H9 (cell line): Measurements from ENCODE around the gene LPAR1. TPM values are rescaled to one million over a fixed set of nuclear protein-coding genes. Genes with fewer than 3 reads are reported as not detected.

Experiments
- DNase-seq: peaks from one replicate; pipeline ENCODE4 v3.0.0-alpha.2; 2017
- H2AFZ ChIP-seq: one replicate; pipeline ENCODE4 v1.6.1; 2013; ENCODE audit warnings: mild to moderate bottlenecking, low read length, control low read depth, moderate library complexity
- H2AK5ac ChIP-seq: 2 replicates; pipeline ENCODE4 v1.6.1; 2013; ENCODE audit warnings: low read length, control low read depth, mixed read lengths; ENCODE audit not compliant: insufficient read length
- H2BK120ac ChIP-seq: one replicate; pipeline ENCODE4 v1.6.1; 2013; ENCODE audit warnings: low read depth, mild to moderate bottlenecking, low read length, control low read depth, inconsistent platforms; ENCODE audit not compliant: poor library complexity, severe bottlenecking
- H2BK12ac ChIP-seq: 2 replicates; pipeline ENCODE4 v1.6.1; 2013; ENCODE audit warnings: low read length, control low read depth, mixed read lengths, low read depth; ENCODE audit not compliant: insufficient read length
- H2BK15ac ChIP-seq: 2 replicates; pipeline ENCODE4 v1.6.1; 2013; ENCODE audit warnings: low read depth, low read length, control low read depth
- H2BK20ac ChIP-seq: one replicate; pipeline ENCODE4 v1.6.1; 2013; ENCODE audit warnings: low read depth, mild to moderate bottlenecking, low read length, control low read depth, inconsistent platforms; ENCODE audit not compliant: poor library complexity, severe bottlenecking
- H2BK5ac ChIP-seq: 2 replicates; pipeline ENCODE4 v1.6.1; 2013; ENCODE audit warnings: low read length, control low read depth, mixed read lengths; ENCODE audit not compliant: insufficient read length
- H3K14ac ChIP-seq: 2 replicates; pipeline ENCODE4 v1.6.1; 2013; ENCODE audit warnings: low read length, control low read depth; ENCODE audit not compliant: insufficient read depth
- H3K18ac ChIP-seq: 2 replicates; pipeline ENCODE4 v1.6.1; 2013; ENCODE audit warnings: low read depth, mild to moderate bottlenecking, mixed read lengths, low read length, control low read depth; ENCODE audit not compliant: insufficient read length
- H3K23ac ChIP-seq: 2 replicates; pipeline ENCODE4 v1.6.1; 2013; ENCODE audit warnings: low read length, control low read depth, mixed read lengths, low read depth; ENCODE audit not compliant: insufficient read length
- H3K23me2 ChIP-seq: 2 replicates; pipeline ENCODE4 v1.6.1; 2013; ENCODE audit warnings: low read depth, mild to moderate bottlenecking, mixed read lengths, low read length, control low read depth; ENCODE audit not compliant: insufficient read length, poor library complexity, severe bottlenecking
- H3K27ac ChIP-seq: 2 replicates; pipeline ENCODE4 v1.5.1; 2013; ENCODE audit warnings: low read length, control low read depth, mixed read lengths, low read depth; ENCODE audit not compliant: insufficient read length
- H3K27me3 ChIP-seq: 2 replicates; pipeline ENCODE4 v1.6.1; 2013; ENCODE audit warnings: low read length, control low read depth, inconsistent platforms; ENCODE audit not compliant: insufficient read depth
- H3K4ac ChIP-seq: 2 replicates; pipeline ENCODE4 v1.6.1; 2013; ENCODE audit warnings: low read depth, mild to moderate bottlenecking, control low read depth, inconsistent platforms, low read length, moderate library complexity
- H3K4me1 ChIP-seq: 2 replicates; pipeline ENCODE4 v1.6.1; 2013; ENCODE audit warnings: low read length, control low read depth, inconsistent platforms; ENCODE audit not compliant: insufficient read depth
- H3K4me2 ChIP-seq: 2 replicates; pipeline ENCODE4 v1.6.1; 2013; ENCODE audit warnings: low read length, control low read depth, mixed read lengths; ENCODE audit not compliant: insufficient read length, insufficient read depth
- H3K56ac ChIP-seq: 2 replicates; pipeline ENCODE4 v1.6.1; 2013; ENCODE audit warnings: low read depth, mild to moderate bottlenecking, mixed read lengths, low read length, control low read depth; ENCODE audit not compliant: insufficient read length
- H3K79me1 ChIP-seq: 2 replicates; pipeline ENCODE4 v1.6.1; 2013; ENCODE audit warnings: low read depth, mild to moderate bottlenecking, moderate library complexity, low read length, control low read depth, inconsistent platforms; ENCODE audit not compliant: insufficient read depth, poor library complexity, severe bottlenecking
- H3K79me2 ChIP-seq: 2 replicates; pipeline ENCODE4 v1.6.1; 2013; ENCODE audit warnings: low read length, control low read depth, inconsistent platforms; ENCODE audit not compliant: insufficient read depth
- H3K9ac ChIP-seq: 2 replicates; pipeline ENCODE4 v1.6.1; 2013; ENCODE audit warnings: low read length, control low read depth, mixed read lengths; ENCODE audit not compliant: insufficient read length; ENCODE audit errors: extremely low read depth
- H3K9me3 ChIP-seq: one replicate; pipeline ENCODE4 v1.6.1; 2013; ENCODE audit warnings: low read depth, low read length, inconsistent platforms; ENCODE audit not compliant: control insufficient read depth
- H3T11ph ChIP-seq: one replicate; pipeline ENCODE4 v1.6.1; 2013; ENCODE audit warnings: mild to moderate bottlenecking, low read length, control low read depth, inconsistent platforms
- H4K20me1 ChIP-seq: one replicate; pipeline ENCODE4 v1.6.1; 2013; ENCODE audit not compliant: control insufficient read depth, insufficient read length, insufficient read depth
- H4K5ac ChIP-seq: 2 replicates; pipeline ENCODE4 v1.6.1; 2013; ENCODE audit warnings: low read depth, mild to moderate bottlenecking, mixed read lengths, low read length, control low read depth; ENCODE audit not compliant: insufficient read length
- H4K8ac ChIP-seq: replicated peaks from 2 replicates; pipeline ENCODE4 v1.6.1; 2013; ENCODE audit warnings: low read length, control low read depth, mixed read lengths, low read depth; ENCODE audit not compliant: insufficient read length
- H4K91ac ChIP-seq: 2 replicates; pipeline ENCODE4 v1.6.1; 2013; ENCODE audit warnings: low read depth, mild to moderate bottlenecking, moderate library complexity, mixed read lengths, low read length, control low read depth; ENCODE audit not compliant: insufficient read length
- H3K27ac Mint-ChIP-seq, 3 experiments: 2 replicates in 2 of 3; 3 replicates in 1 of 3; pipeline ENCODE4 v1.8.0; 2020 to 2021; ENCODE audit warnings: mixed read lengths in 3 of 3, mild to moderate bottlenecking in 1 of 3, moderate library complexity in 1 of 3
- H3K27me3 Mint-ChIP-seq: 2 replicates; pipeline ENCODE4 v1.8.0; 2021; ENCODE audit warnings: low read depth, mild to moderate bottlenecking, moderate library complexity, mixed read lengths
- H3K36me3 Mint-ChIP-seq, 3 experiments: 2 replicates in 2 of 3; 3 replicates in 1 of 3; pipeline ENCODE4 v1.8.0; 2020 to 2021; ENCODE audit warnings: low read depth in 3 of 3, mixed read lengths in 3 of 3; ENCODE audit not compliant: insufficient read depth in 1 of 3
- H3K4me1 Mint-ChIP-seq, 2 experiments: 2 replicates each; pipeline ENCODE4 v1.8.0; 2020; ENCODE audit warnings: mixed read lengths in 2 of 2
- H3K4me3 Mint-ChIP-seq, 2 experiments: 2 replicates in 1 of 2; 3 replicates in 1 of 2; pipeline ENCODE4 v1.8.0; 2020 to 2021; ENCODE audit warnings: mild to moderate bottlenecking in 2 of 2, mixed read lengths in 2 of 2, moderate library complexity in 1 of 2
- H3K9me3 Mint-ChIP-seq, 2 experiments: 2 replicates in 1 of 2; 3 replicates in 1 of 2; pipeline ENCODE4 v1.8.0; 2020; ENCODE audit warnings: mild to moderate bottlenecking in 2 of 2, mixed read lengths in 2 of 2, moderate library complexity in 1 of 2
- WGBS: extraction: QIAGEN DNeasy Blood & Tissue Kit; methylation state at CpG from one replicate; pipeline ENCODE4 v1.1.7; 2013; ENCODE audit warnings: missing lambda C conversion rate, low lambda C conversion rate, mixed read lengths; ENCODE audit not compliant: insufficient read length; ENCODE audit errors: extremely low coverage; 5-methylcytosine and 5-hydroxymethylcytosine counted together
- total RNA-seq: library from RNA; stranded (reverse); gene quantifications from 2 replicates; pipeline ENCODE4 v1.2.1, GENCODE V29; 2021
- TF ChIP-seq, protein P1 (sequence below): fragments of 200-600 bp; sonication (generic); conservative IDR thresholded peaks from 3 replicates; pipeline ENCODE4 v1.8.0; 2021; ENCODE audit warnings: antibody characterized with exemption, mild to moderate bottlenecking

LPAR1 gene
- total RNA-seq, 1 experiment from 2014 or later = 1.3 TPM

DNA sequence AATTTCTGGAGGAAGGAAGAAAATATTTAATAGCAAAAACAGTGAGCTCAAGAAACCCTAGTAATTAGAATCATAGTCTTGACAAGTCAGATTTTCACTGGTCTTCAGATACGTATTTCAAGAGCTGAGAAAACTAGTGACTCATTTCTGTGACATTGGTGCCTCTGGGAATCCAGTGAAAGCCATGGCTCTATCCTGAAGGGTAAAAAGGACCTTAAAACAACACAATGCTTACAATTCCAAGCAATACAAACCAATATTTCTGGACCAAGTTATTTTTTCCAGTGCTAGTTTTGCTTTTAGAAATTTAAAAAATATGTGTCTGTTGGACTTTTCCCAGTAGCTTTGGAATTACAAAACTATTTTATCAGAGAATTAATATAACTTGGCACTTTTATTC lies 140.3 kb downstream of the LPAR1 start:
- H3K27me3 ChIP-seq = no peaks in the 10 kb centered on the region
- no peak overlapping the region for H3K18ac ChIP-seq
- DNase-seq = no peak
- H3K4me3 Mint-ChIP-seq = no peak overlapping the region
- WGBS = no CpG with 5 or more reads among the region's 1 CpG
- H4K20me1 ChIP-seq = no peaks in the 10 kb centered on the region
- no peak overlapping the region for H3K4ac ChIP-seq
- H3K9ac ChIP-seq = no peak overlapping the region
- no peak overlapping the region for H3T11ph ChIP-seq
- no peak overlapping the region for H2BK20ac ChIP-seq
- no peak overlapping the region for H3K56ac ChIP-seq
- H2BK120ac ChIP-seq = no peak overlapping the region
- H3K23ac ChIP-seq = no peak overlapping the region
- no peaks in the 10 kb centered on the region for H3K27me3 Mint-ChIP-seq
- H2AFZ ChIP-seq = no peak overlapping the region
- H3K9me3 ChIP-seq = no peaks in the 10 kb centered on the region
- no peak overlapping the region for H4K8ac ChIP-seq
- H3K79me2 ChIP-seq = no peaks in the 10 kb centered on the region
- no peak overlapping the region for H3K27ac Mint-ChIP-seq
- H3K4me2 ChIP-seq = no peak overlapping the region
- peaks cover 9 to 19% of the 10 kb centered on the region in 2 experiments for H3K9me3 Mint-ChIP-seq
- TF ChIP-seq, protein P1, sequence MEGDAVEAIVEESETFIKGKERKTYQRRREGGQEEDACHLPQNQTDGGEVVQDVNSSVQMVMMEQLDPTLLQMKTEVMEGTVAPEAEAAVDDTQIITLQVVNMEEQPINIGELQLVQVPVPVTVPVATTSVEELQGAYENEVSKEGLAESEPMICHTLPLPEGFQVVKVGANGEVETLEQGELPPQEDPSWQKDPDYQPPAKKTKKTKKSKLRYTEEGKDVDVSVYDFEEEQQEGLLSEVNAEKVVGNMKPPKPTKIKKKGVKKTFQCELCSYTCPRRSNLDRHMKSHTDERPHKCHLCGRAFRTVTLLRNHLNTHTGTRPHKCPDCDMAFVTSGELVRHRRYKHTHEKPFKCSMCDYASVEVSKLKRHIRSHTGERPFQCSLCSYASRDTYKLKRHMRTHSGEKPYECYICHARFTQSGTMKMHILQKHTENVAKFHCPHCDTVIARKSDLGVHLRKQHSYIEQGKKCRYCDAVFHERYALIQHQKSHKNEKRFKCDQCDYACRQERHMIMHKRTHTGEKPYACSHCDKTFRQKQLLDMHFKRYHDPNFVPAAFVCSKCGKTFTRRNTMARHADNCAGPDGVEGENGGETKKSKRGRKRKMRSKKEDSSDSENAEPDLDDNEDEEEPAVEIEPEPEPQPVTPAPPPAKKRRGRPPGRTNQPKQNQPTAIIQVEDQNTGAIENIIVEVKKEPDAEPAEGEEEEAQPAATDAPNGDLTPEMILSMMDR = no peak
- H2AK5ac ChIP-seq = no peak overlapping the region
- H4K91ac ChIP-seq = no peak overlapping the region
- no peaks in the 10 kb centered on the region for H3K4me1 Mint-ChIP-seq
- no peak overlapping the region for H2BK12ac ChIP-seq
- H3K14ac ChIP-seq = no peak overlapping the region
- no peaks in the 10 kb centered on the region for H3K79me1 ChIP-seq
- H3K36me3 Mint-ChIP-seq = peaks cover 6 to 20% (median 12%) of the 10 kb centered on the region in 3 experiments
- H3K27ac ChIP-seq = no peak overlapping the region
- H3K4me1 ChIP-seq = no peaks in the 10 kb centered on the region
- H2BK5ac ChIP-seq = no peak overlapping the region
- no peak overlapping the region for H4K5ac ChIP-seq
- H3K23me2 ChIP-seq = no peaks in the 10 kb centered on the region
- H2BK15ac ChIP-seq = no peak overlapping the region
